ENCODE data around the gene GPR32. TPM values are rescaled to one million over a fixed set of nuclear protein-coding genes. Genes with fewer than 3 reads are reported as not detected.

The GPR32 gene
- polyA plus RNA-seq, 3 donors, result not detected

GRCh38 chr19:50803633-50804419 lies 33.6 kb downstream of the GPR32 start:
- peak overlapping the region; percentile 99 to 100 (median 100) for H3K27ac Mint-ChIP-seq
- peak overlapping the region; percentile 69 to 99 (median 69) for H3K4me3 ChIP-seq (replicated peaks in 1 of 3; ENCODE audit: low read depth in 2 of 3, low read length in 3 of 3)
- no peak for TF ChIP-seq CTCF (IDR thresholded peaks at IDR 0.05)
- intact Hi-C loops (cut with micrococcal nuclease), result loop anchor here (5.0 to 10.0 kb wide), 4 partner anchors 292 to 779 kb away; partner anchors contain the start of genes KCNC3 (in 2 of the 2), ASPDH (in 1 of the 2), JOSD2 (in 1 of the 2) and VRK3 (in 1 of the 2)
- H3K27me3 Mint-ChIP-seq (ENCODE audit: low read depth in 3 of 3), result peaks cover 4 to 5% (median 5%) of the 10 kb centered on the region in 3 donors
- H3K9ac ChIP-seq (ENCODE audit: insufficient read depth, low read length, poor library complexity, severe bottlenecking), result peak overlapping the region; percentile 90
- H3K4me3 Mint-ChIP-seq, result peak overlapping the region; percentile 98 to 100
- peaks cover 18 to 20% of the 10 kb centered on the region in 2 donors for H3K4me1 ChIP-seq (ENCODE audit: control insufficient read depth in 1 of 2, insufficient read depth in 2 of 2, low read length in 2 of 2)
- no peaks in the 10 kb centered on the region for H4K20me1 ChIP-seq (ENCODE audit: insufficient read depth, low read length)
- WGBS (ENCODE audit: insufficient coverage), result under 1% methylated on average over 25 of the region's 40 CpGs
- peak overlapping the region; percentile 90 to 98 for H3K27ac ChIP-seq (ENCODE audit: low read depth in 1 of 2, low read length in 2 of 2)
- H3K9me3 ChIP-seq (replicated peaks in 1 of 2; ENCODE audit: control insufficient read depth in 1 of 2, insufficient read depth in 1 of 2, low read length in 2 of 2), result no peaks in the 10 kb centered on the region
- peak overlapping the region; percentile 90 for H3K4me2 ChIP-seq (replicated peaks; ENCODE audit: extremely low read depth, low read length, poor library complexity, severe bottlenecking)
- H3K79me2 ChIP-seq (ENCODE audit: insufficient read depth, low read length), result peaks cover 46% of the 10 kb centered on the region
- no peaks in the 10 kb centered on the region for H3K27me3 ChIP-seq (ENCODE audit: control insufficient read depth in 2 of 2, insufficient read depth in 2 of 2, low read length in 2 of 2)
- H3K36me3 ChIP-seq (replicated peaks in 1 of 2; ENCODE audit: control insufficient read depth in 1 of 2, insufficient read depth in 2 of 2, low read length in 2 of 2), result peaks cover 6 to 16% of the 10 kb centered on the region in 2 donors
- H3K9me3 Mint-ChIP-seq, result no peaks in the 10 kb centered on the region
- no peak for DNase-seq
- H2AFZ ChIP-seq (ENCODE audit: insufficient read depth, low read depth, low read length, poor library complexity, severe bottlenecking), result peak overlapping the region; percentile 98
- H3K36me3 Mint-ChIP-seq, result peaks cover 13 to 30% of the 10 kb centered on the region in 2 donors
- peaks cover 22% of the 10 kb centered on the region for H3K4me1 Mint-ChIP-seq

GRCh38 chr19:50804420-50805272 lies 34.4 kb downstream of the GPR32 start:
- H3K4me1 Mint-ChIP-seq, result peaks cover 22% of the 10 kb centered on the region
- WGBS (ENCODE audit: insufficient coverage), result under 1% methylated on average over 60 of the region's 62 CpGs
- H3K79me2 ChIP-seq (ENCODE audit: insufficient read depth, low read length), result peaks cover 41% of the 10 kb centered on the region

More at GRCh38 chr19:50804420-50805272, 34.4 kb downstream of the GPR32 start:
- Histone ChIP-seq H4K20me1 (ENCODE audit: insufficient read depth, low read length) (no peaks in the 10 kb centered on the region), H3K4me3 (replicated peaks in 1 of 3; ENCODE audit: low read depth in 2 of 3, low read length in 3 of 3) (peak overlapping the region; percentile 69 to 99 (median 69)), H3K36me3 (replicated peaks in 1 of 2; ENCODE audit: control insufficient read depth in 1 of 2, insufficient read depth in 2 of 2, low read length in 2 of 2) (peaks cover 5 to 8% of the 10 kb centered on the region in 2 donors), H3K27me3 (ENCODE audit: control insufficient read depth in 2 of 2, insufficient read depth in 2 of 2, low read length in 2 of 2) (no peaks in the 10 kb centered on the region), H2AFZ (ENCODE audit: insufficient read depth, low read depth, low read length, poor library complexity, severe bottlenecking) (peak overlapping the region; percentile 98), H3K9me3 (replicated peaks in 1 of 2; ENCODE audit: control insufficient read depth in 1 of 2, insufficient read depth in 1 of 2, low read length in 2 of 2) (no peaks in the 10 kb centered on the region), H3K9ac (ENCODE audit: insufficient read depth, low read length, poor library complexity, severe bottlenecking) (peak overlapping the region; percentile 90), H3K4me2 (replicated peaks; ENCODE audit: extremely low read depth, low read length, poor library complexity, severe bottlenecking) (peak overlapping the region; percentile 90), H3K27ac (ENCODE audit: low read depth in 1 of 2, low read length in 2 of 2) (peak overlapping the region; percentile 90 to 98), H3K4me1 (ENCODE audit: control insufficient read depth in 1 of 2, insufficient read depth in 2 of 2, low read length in 2 of 2) (peaks cover 18 to 20% of the 10 kb centered on the region in 2 donors)
- peaks cover 4 to 5% (median 5%) of the 10 kb centered on the region in 3 donors for H3K27me3 Mint-ChIP-seq (ENCODE audit: low read depth in 3 of 3)
- no peak for TF ChIP-seq CTCF (IDR thresholded peaks at IDR 0.05)
- DNase-seq, result peak; percentile 93 to 96 (median 96)
- peak overlapping the region; percentile 99 to 100 (median 100) for H3K27ac Mint-ChIP-seq
- H3K9me3 Mint-ChIP-seq, result no peaks in the 10 kb centered on the region
- intact Hi-C loops (cut with micrococcal nuclease), result loop anchor here (5.0 to 10.0 kb wide), 4 partner anchors 292 to 780 kb away; partner anchors contain the start of genes KCNC3 (in 2 of the 2), ASPDH (in 1 of the 2), JOSD2 (in 1 of the 2) and VRK3 (in 1 of the 2)
- peak overlapping the region; percentile 98 to 100 for H3K4me3 Mint-ChIP-seq
- peaks cover 13 to 23% of the 10 kb centered on the region in 2 donors for H3K36me3 Mint-ChIP-seq

Data from CD14-positive monocyte (primary cell).